22Rv1 (cell line): Measurements from ENCODE around the gene IL6R.

Experiments used
- CTCF ChIP-seq: fragments of 450-650 bp; IDR thresholded peaks from 2 replicates; pipeline ENCODE4 v1.5.1; 2017; ENCODE audit warnings: mild to moderate bottlenecking
- ZFX ChIP-seq: fragments of 450-650 bp; IDR thresholded peaks from 2 replicates; pipeline ENCODE4 v1.6.1; 2017; ENCODE audit warnings: antibody characterized with exemption, borderline replicate concordance

DNA sequence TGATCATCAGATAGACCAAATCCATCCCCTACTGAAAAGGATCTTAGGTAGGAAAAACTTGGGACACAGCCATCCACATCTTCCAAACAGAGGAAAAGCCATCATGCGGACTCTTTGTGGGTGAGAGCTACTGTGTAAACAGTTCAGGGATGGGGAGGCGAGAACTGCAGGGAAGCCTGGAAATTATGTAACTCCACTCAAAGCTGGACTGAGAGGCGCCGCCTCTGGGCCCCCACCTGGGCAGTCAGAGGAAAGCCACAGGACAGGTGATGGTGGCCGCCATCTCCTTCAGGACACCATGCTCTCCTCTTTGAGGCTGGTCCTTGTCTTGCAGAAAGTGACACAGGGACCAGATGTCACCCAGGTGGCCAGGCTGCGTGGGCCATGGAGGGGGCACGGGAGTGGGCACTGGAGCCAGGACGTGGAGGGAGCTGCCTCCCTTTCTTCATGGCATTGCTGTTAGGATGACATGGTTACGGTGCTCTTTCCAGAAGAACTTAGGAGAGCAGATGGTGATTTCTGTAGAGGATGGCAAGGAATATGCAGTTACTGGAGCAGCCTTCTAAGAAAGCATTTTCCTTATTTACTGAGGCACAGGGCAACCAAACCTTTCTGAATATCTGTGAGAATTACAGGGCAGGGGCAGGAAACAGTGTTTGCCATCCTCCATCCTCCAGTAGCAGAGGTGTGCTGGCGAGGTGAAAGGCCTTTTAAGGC, 64.9 kb downstream of the IL6R start:
- TF ChIP-seq CTCF (no peak), ZFX (no peak)
